MCF 10A (cell line): ENCODE data around the gene HS6ST2. TPM values are rescaled to one million over a fixed set of nuclear protein-coding genes. Genes with fewer than 3 reads are reported as not detected.

ENCODE experiments used
- BruUV-seq: library from RNA; stranded (reverse); fragments of 400-500 nt; replicated peaks from 2 replicates; lab custom pipeline; 2021; lab: Mats Ljungman, UMichigan
- CTCF ChIA-PET: fragments of 300-600 bp; sonication (Branson Sonifier 250); formaldehyde crosslinking; extraction: SDS; loops from one replicate; lab custom pipeline; 2021; ENCODE audit warnings: antibody characterized with exemption, inconsistent platforms; lab: Yijun Ruan, JAX
- POLR2A ChIA-PET: fragments of 300-600, 350-650 bp; sonication (Branson Sonifier 250); formaldehyde crosslinking; extraction: SDS; loops from one replicate; lab custom pipeline; 2020; ENCODE audit warnings: antibody characterized with exemption, inconsistent platforms; lab: Yijun Ruan, JAX
- DNase-seq: peaks from one replicate; pipeline ENCODE4 v3.0.0-alpha.2; 2018; ENCODE audit not compliant: unreplicated experiment
- H3K27ac Mint-ChIP-seq: one replicate; pipeline ENCODE4 v1.8.0; 2022; ENCODE audit warnings: mild to moderate bottlenecking, low read depth, mixed read lengths; ENCODE audit not compliant: unreplicated experiment
- H3K27me3 Mint-ChIP-seq: one replicate; pipeline ENCODE4 v1.8.0; 2022; ENCODE audit warnings: mixed read lengths; ENCODE audit not compliant: insufficient read depth, unreplicated experiment
- H3K36me3 Mint-ChIP-seq: one replicate; pipeline ENCODE4 v1.8.0; 2022; ENCODE audit warnings: mild to moderate bottlenecking, moderate library complexity, mixed read lengths; ENCODE audit not compliant: insufficient read depth, unreplicated experiment
- H3K4me1 Mint-ChIP-seq: one replicate; pipeline ENCODE4 v1.8.0; 2022; ENCODE audit warnings: mixed read lengths; ENCODE audit not compliant: insufficient read depth, unreplicated experiment
- H3K4me3 Mint-ChIP-seq: one replicate; pipeline ENCODE4 v1.8.0; 2022; ENCODE audit warnings: mild to moderate bottlenecking, moderate library complexity, mixed read lengths; ENCODE audit not compliant: unreplicated experiment
- H3K9me3 Mint-ChIP-seq: one replicate; pipeline ENCODE4 v1.8.0; 2022; ENCODE audit warnings: mixed read lengths; ENCODE audit not compliant: unreplicated experiment
- CTCF ChIP-seq: fragments of 200-600 bp; IDR thresholded peaks from one replicate; pipeline ENCODE4 v1.8.0; 2022; ENCODE audit warnings: antibody characterized with exemption, mild to moderate bottlenecking; ENCODE audit not compliant: unreplicated experiment
- intact Hi-C: fragments of 100-400 bp; cut with micrococcal nuclease; formaldehyde crosslinking; loops from 2 replicates; pipeline ENCODE4 v1.14.1; 2022
- total RNA-seq: library from RNA; stranded (reverse); gene quantifications from 2 replicates; pipeline ENCODE4 v1.2.3, GENCODE V29; 2022

HS6ST2 gene
- total RNA-seq, 1 experiment from 2014 or later: 26.1 TPM

GRCh38 chrX:132786217-132786616 is 172.2 kb downstream of the HS6ST2 start:
- ChIA-PET CTCF (interaction anchor here (0.7 kb wide), 1 partner anchor 970 kb away, joined by 3 read pairs; no protein-coding TSS in a partner anchor), POLR2A (no interaction called here)
- BruUV-seq: no TSS peak
- Mint-ChIP-seq H3K4me3 (no peak overlapping the region), H3K27ac (no peak overlapping the region), H3K9me3 (no peaks in the 10 kb centered on the region), H3K36me3 (no peaks in the 10 kb centered on the region), H3K27me3 (peaks cover 23% of the 10 kb centered on the region), H3K4me1 (peaks cover 5% of the 10 kb centered on the region)
- TF ChIP-seq CTCF: no peak
- intact Hi-C loops: no loop called here
- peak; percentile 18 for DNase-seq

GRCh38 chrX:132778917-132779316 is 179.5 kb downstream of the HS6ST2 start:
- no peak overlapping the region for H3K4me3 Mint-ChIP-seq
- no peaks in the 10 kb centered on the region for H3K4me1 Mint-ChIP-seq
- no peaks in the 10 kb centered on the region for H3K36me3 Mint-ChIP-seq
- H3K27ac Mint-ChIP-seq: no peak overlapping the region
- intact Hi-C loops: no loop called here
- no peak for DNase-seq
- no peak for TF ChIP-seq CTCF
- ChIA-PET CTCF (interaction anchor here (0.6 kb wide), 1 partner anchor 486 kb away, joined by 3 read pairs; no protein-coding TSS in a partner anchor), POLR2A (interaction anchor here (0.6 kb wide), 1 partner anchor 522 kb away, joined by 3 read pairs; no protein-coding TSS in a partner anchor)
- no TSS peak for BruUV-seq
- no peaks in the 10 kb centered on the region for H3K9me3 Mint-ChIP-seq
- peaks cover 27% of the 10 kb centered on the region for H3K27me3 Mint-ChIP-seq

GRCh38 chrX:132776486-132777210 is 181.8 kb downstream of the HS6ST2 start:
- H3K4me1 Mint-ChIP-seq: no peaks in the 10 kb centered on the region
- intact Hi-C loops: no loop called here
- peaks cover 27% of the 10 kb centered on the region for H3K27me3 Mint-ChIP-seq
- no TSS peak for BruUV-seq
- H3K4me3 Mint-ChIP-seq: no peak overlapping the region
- H3K27ac Mint-ChIP-seq: no peak overlapping the region
- no peaks in the 10 kb centered on the region for H3K36me3 Mint-ChIP-seq
- DNase-seq: no peak
- no peak for TF ChIP-seq CTCF
- ChIA-PET CTCF (no interaction called here), POLR2A (no interaction called here)
- H3K9me3 Mint-ChIP-seq: no peaks in the 10 kb centered on the region

- intact Hi-C loops: no loop called here
- Mint-ChIP-seq H3K27ac (no peak overlapping the region), H3K9me3 (no peaks in the 10 kb centered on the region), H3K27me3 (peaks cover 30% of the 10 kb centered on the region), H3K36me3 (peaks cover under 1% of the 10 kb centered on the region), H3K4me1 (no peaks in the 10 kb centered on the region), H3K4me3 (no peak overlapping the region)
- ChIA-PET POLR2A (no interaction called here), CTCF (interaction anchor here (0.5 to 1.9 kb wide), 2 partner anchors 35 to 260 kb away, joined by 3 to 6 read pairs; no protein-coding TSS in a partner anchor)
- BruUV-seq: no TSS peak
- no peak for TF ChIP-seq CTCF
- peak; percentile 17 for DNase-seq
Observed at GRCh38 chrX:132775263-132775823, 183.1 kb downstream of the HS6ST2 start.
